Fibroblast of villous mesenchyme (primary cell): Measurements from ENCODE around the gene PGRMC2. TPM values are rescaled to one million over a fixed set of nuclear protein-coding genes. Genes with fewer than 3 reads are reported as not detected.

Experiments used
- DNase-seq: peaks from one replicate; pipeline ENCODE4 v3.0.0-alpha.2; 2010; ENCODE audit warnings: low read depth
- H3K4me3 ChIP-seq: 2 replicates; pipeline ENCODE4 v1.5.1; 2011; ENCODE audit warnings: low read depth, mild to moderate bottlenecking, low read length
- CTCF ChIP-seq: IDR thresholded peaks from 2 replicates; pipeline ENCODE4 v1.5.1; 2012; ENCODE audit warnings: low read depth, mild to moderate bottlenecking, low read length; ENCODE audit not compliant: insufficient read depth
- total RNA-seq: library from RNA; depleted of rRNA; stranded (reverse); fragments of >200 nt; gene quantifications from 2 replicates; pipeline ENCODE4 v1.2.3, GENCODE V29; 2012

The PGRMC2 gene
- total RNA-seq, 1 donor: 60.5 TPM

- no peak overlapping the region for H3K4me3 ChIP-seq
- no peak for DNase-seq
- TF ChIP-seq CTCF: no peak
Measured at GRCh38 chr4:128328106-128328505, 40.5 kb upstream of the PGRMC2 start.

- TF ChIP-seq CTCF: no peak
- no peak overlapping the region for H3K4me3 ChIP-seq
- no peak for DNase-seq
Measured at GRCh38 chr4:128323401-128323800, 35.8 kb upstream of the PGRMC2 start.

- H3K4me3 ChIP-seq: no peak overlapping the region
- no peak for TF ChIP-seq CTCF
- DNase-seq: peak; percentile 59
Measured at GRCh38 chr4:128322986-128323385, 35.4 kb upstream of the PGRMC2 start.

GRCh38 chr4:128322311-128322710, 34.7 kb upstream of the PGRMC2 start:
- H3K4me3 ChIP-seq: no peak overlapping the region
- DNase-seq: peak; percentile 16
- no peak for TF ChIP-seq CTCF

- no peak overlapping the region for H3K4me3 ChIP-seq
- no peak for DNase-seq
- TF ChIP-seq CTCF: no peak
Measured at GRCh38 chr4:128320656-128321055, 33.0 kb upstream of the PGRMC2 start.

GRCh38 chr4:128315756-128316520, 28.3 kb upstream of the PGRMC2 start:
- peak; percentile 53 for DNase-seq
- no peak overlapping the region for H3K4me3 ChIP-seq
- no peak for TF ChIP-seq CTCF
